Endothelial cell of umbilical vein (primary cell): Measurements from ENCODE around the gene CAMSAP1. TPM values are rescaled to one million over a fixed set of nuclear protein-coding genes. Genes with fewer than 3 reads are reported as not detected.

ENCODE experiments used
- BruUV-seq: library from RNA; stranded (reverse); fragments of 400-500 nt; replicated peaks from 2 replicates; lab custom pipeline; 2021; lab: Mats Ljungman, UMichigan
- CTCF ChIA-PET: fragments of 300-600, 350-600 bp; sonication (Branson Sonifier 250); formaldehyde crosslinking; loops from one replicate; lab custom pipeline; 2021; ENCODE audit warnings: antibody characterized with exemption, inconsistent platforms; lab: Charles Lee
- POLR2A ChIA-PET: fragments of 300-600, 350-600 bp; sonication (Branson Sonifier 250); formaldehyde crosslinking; loops from one replicate; lab custom pipeline; 2021; ENCODE audit warnings: antibody characterized with exemption, inconsistent platforms; lab: Charles Lee
- DNase-seq: peaks from one replicate; pipeline ENCODE4 v3.0.0-alpha.2; 2011; ENCODE audit warnings: low read depth, low spot score
- FAIRE-seq: peaks from 2 replicates; lab custom pipeline; 2011; peaks lifted over from hg19 to GRCh38; lab: Jason Lieb, UNC
- H2AFZ ChIP-seq: 2 replicates; pipeline ENCODE4 v1.6.0; 2012; ENCODE audit warnings: low read depth, low read length, control low read depth, inconsistent platforms
- H3K27ac ChIP-seq: 2 replicates; pipeline ENCODE4 v1.5.1; 2011; ENCODE audit warnings: low read depth, mild to moderate bottlenecking, control low read depth, low read length, moderate library complexity; ENCODE audit not compliant: insufficient read depth
- H3K27me3 ChIP-seq, 2 experiments: 2 replicates each; pipeline versions ENCODE4 v1.6.0 to v1.6.1; 2011; ENCODE audit warnings: low read length in 2 of 2, mixed read lengths in 1 of 2; ENCODE audit not compliant: control insufficient read depth in 2 of 2, insufficient read depth in 2 of 2
- H3K36me3 ChIP-seq, 2 experiments: 2 replicates in 1 of 2; 3 replicates in 1 of 2; pipeline ENCODE4 v1.5.1; 2011; ENCODE audit warnings: low read length in 2 of 2, mild to moderate bottlenecking in 1 of 2, moderate library complexity in 1 of 2; ENCODE audit not compliant: control insufficient read depth in 2 of 2, insufficient read depth in 2 of 2; ENCODE audit errors: extremely low read depth in 1 of 2
- H3K4me1 ChIP-seq: 3 replicates; pipeline ENCODE4 v1.5.1; 2011; ENCODE audit warnings: mild to moderate bottlenecking, low read length; ENCODE audit not compliant: control insufficient read depth, insufficient read depth; ENCODE audit errors: extremely low read depth
- H3K4me2 ChIP-seq: 2 replicates; pipeline ENCODE4 v1.6.1; 2011; ENCODE audit warnings: low read length, control low read depth, mixed read lengths; ENCODE audit not compliant: insufficient read depth
- H3K4me3 ChIP-seq, 3 experiments: fragments of 200-600 bp in 1 of 3; sonication (generic), shearing (Covaris generic) in 1 of 3; replicated peaks in 1 of 3; 2 replicates each; pipeline ENCODE4 v1.5.1; 2011 to 2016; ENCODE audit warnings: control low read depth in 3 of 3, low read length in 3 of 3, mild to moderate bottlenecking in 2 of 3, inconsistent platforms in 1 of 3, low read depth in 1 of 3, moderate library complexity in 1 of 3; ENCODE audit not compliant: insufficient read depth in 1 of 3
- H3K79me2 ChIP-seq: 2 replicates; pipeline ENCODE4 v1.6.0; 2012; ENCODE audit warnings: low read length, inconsistent platforms; ENCODE audit not compliant: control insufficient read depth, insufficient read depth
- H3K9ac ChIP-seq: replicated peaks from 2 replicates; pipeline ENCODE3; 2011; ENCODE audit warnings: low read length, control low read depth; ENCODE audit not compliant: insufficient read depth; ENCODE audit errors: extremely low read depth
- H3K9me1 ChIP-seq: replicated peaks from 3 replicates; pipeline ENCODE4 v1.6.0; 2011; ENCODE audit warnings: mild to moderate bottlenecking, low read length; ENCODE audit not compliant: control insufficient read depth, insufficient read depth; ENCODE audit errors: extremely low read depth
- H3K9me3 ChIP-seq: replicated peaks from 2 replicates; pipeline ENCODE4 v1.5.1; 2012; ENCODE audit warnings: low read length, inconsistent platforms; ENCODE audit not compliant: control insufficient read depth, insufficient read depth
- H4K20me1 ChIP-seq: replicated peaks from 2 replicates; pipeline ENCODE3; 2011; ENCODE audit warnings: mild to moderate bottlenecking, low read length; ENCODE audit not compliant: control insufficient read depth, insufficient read depth; ENCODE audit errors: extremely low read depth
- EZH2 ChIP-seq: IDR thresholded peaks from 2 replicates; pipeline ENCODE4 v1.6.1; 2012; ENCODE audit warnings: borderline replicate concordance, low read depth, mild to moderate bottlenecking, moderate library complexity, low read length, inconsistent platforms; ENCODE audit not compliant: severe bottlenecking
- FOS ChIP-seq: IDR thresholded peaks from 2 replicates; pipeline ENCODE4 v1.6.1; 2011; ENCODE audit warnings: mild to moderate bottlenecking, low read length, moderate library complexity, borderline replicate concordance; ENCODE audit not compliant: insufficient read depth
- GATA2 ChIP-seq: IDR thresholded peaks from 2 replicates; pipeline ENCODE4 v1.7.0; 2011; ENCODE audit warnings: low read depth, mild to moderate bottlenecking, moderate library complexity, mixed read lengths, low read length; ENCODE audit not compliant: insufficient read length, insufficient read depth
- JUN ChIP-seq: IDR thresholded peaks from 2 replicates; pipeline ENCODE4 v1.6.1; 2011; ENCODE audit warnings: borderline replicate concordance, low read depth; ENCODE audit not compliant: insufficient read length, insufficient read depth
- MYC ChIP-seq: IDR thresholded peaks from one replicate; pipeline ENCODE4 v1.6.1; 2011; ENCODE audit warnings: mild to moderate bottlenecking, low read depth, low read length
- POLR2A ChIP-seq: IDR thresholded peaks from 2 replicates; pipeline ENCODE4 v1.6.1; 2012; ENCODE audit warnings: low read depth, mild to moderate bottlenecking, control low read depth, low read length
- POLR2AphosphoS5 ChIP-seq: IDR thresholded peaks from 2 replicates; pipeline ENCODE4 v1.6.1; 2012; ENCODE audit warnings: low read depth, mild to moderate bottlenecking, control low read depth, low read length, moderate library complexity; ENCODE audit not compliant: insufficient read depth
- dilution Hi-C: fragments of 300-500 bp; cut with MboI; formaldehyde crosslinking; loops from one replicate; pipeline ENCODE4 v1.15.0; 2019; ENCODE audit warnings: low sequenced_read_pairs; ENCODE audit not compliant: extremely low pct_ligation_motif_present
- intact Hi-C: fragments of 100-400 bp; cut with micrococcal nuclease; formaldehyde crosslinking; loops from one replicate; pipeline ENCODE4 v1.10.0; 2022
- polyA plus RNA-seq, 4 experiments: library from polyadenylated mRNA; depleted of rRNA in 3 of 4; stranded (reverse) in 3 of 4; unstranded in 1 of 4; fragments of >200 nt; gene quantifications; 2 replicates each; pipeline versions ENCODE4 v1.2.1 to v1.2.3, GENCODE V29; 2011 to 2012; ENCODE audit warnings: missing spikeins in 1 of 4
- total RNA-seq: library from RNA; stranded (reverse); gene quantifications from 2 replicates; pipeline ENCODE4 v1.2.3, GENCODE V29; 2021
- TF ChIP-seq, protein P1 (sequence below), 2 donors: IDR thresholded peaks; 1 replicate in 1 of 2; 2 replicates in 1 of 2; pipeline ENCODE4 v1.5.1; 2011; ENCODE audit warnings: low read length in 2 of 2, mild to moderate bottlenecking in 2 of 2, moderate library complexity in 2 of 2, control low read depth in 1 of 2, inconsistent platforms in 1 of 2, low read depth in 1 of 2; ENCODE audit not compliant: insufficient read depth in 1 of 2; ENCODE audit errors: extremely low read depth in 1 of 2
- TF ChIP-seq, protein P2 (sequence below): IDR thresholded peaks from 2 replicates; pipeline ENCODE4 v1.6.1; 2011; ENCODE audit not compliant: insufficient read depth, insufficient read length

CAMSAP1 gene
- total and polyA plus RNA-seq, 2 donors (not counting 3 experiments of a cell fraction or from before 2014, with no cell fraction given), result 8.1 to 25.5 TPM

DNA sequence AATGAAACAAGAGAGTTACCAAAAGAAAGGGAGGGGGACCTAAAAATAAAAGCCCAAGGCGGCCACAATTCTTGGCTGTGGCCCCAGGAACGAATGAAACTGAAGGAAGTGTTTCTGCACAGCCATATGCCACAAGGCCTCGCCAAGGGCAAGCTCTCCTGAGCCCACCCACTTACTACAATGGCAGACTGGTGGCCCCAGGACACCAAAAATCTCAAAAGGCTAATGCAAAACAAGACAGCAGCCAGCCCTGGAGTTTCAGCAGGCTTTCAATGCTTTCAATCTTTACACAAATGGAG lies 4.0 kb downstream of the CAMSAP1 start:
- no peaks in the 10 kb centered on the region for H3K36me3 ChIP-seq
- no peaks in the 10 kb centered on the region for H3K9me1 ChIP-seq
- peaks cover 86% of the 10 kb centered on the region for H3K79me2 ChIP-seq
- H3K9ac ChIP-seq, result no peak overlapping the region
- no peak for FAIRE-seq
- no peak overlapping the region for H3K4me2 ChIP-seq
- H3K27ac ChIP-seq, result no peak overlapping the region
- no peaks in the 10 kb centered on the region for H3K27me3 ChIP-seq
- intact Hi-C loops (no loop called here), dilution Hi-C loops (no loop called here)
- H2AFZ ChIP-seq, result no peak overlapping the region
- no peak for DNase-seq
- BruUV-seq, result no TSS peak
- H3K4me1 ChIP-seq, result peaks cover 21% of the 10 kb centered on the region
- ChIA-PET CTCF (interaction anchor here (1.3 kb wide), 1 partner anchor 18 kb away, joined by 4 read pairs; no protein-coding TSS in a partner anchor), POLR2A (no interaction called here)
- no peaks in the 10 kb centered on the region for H3K9me3 ChIP-seq
- TF ChIP-seq EZH2, result no peak
- no peak for TF ChIP-seq GATA2
- TF ChIP-seq POLR2A, result no peak
- no peak for TF ChIP-seq MYC
- TF ChIP-seq, protein P1, sequence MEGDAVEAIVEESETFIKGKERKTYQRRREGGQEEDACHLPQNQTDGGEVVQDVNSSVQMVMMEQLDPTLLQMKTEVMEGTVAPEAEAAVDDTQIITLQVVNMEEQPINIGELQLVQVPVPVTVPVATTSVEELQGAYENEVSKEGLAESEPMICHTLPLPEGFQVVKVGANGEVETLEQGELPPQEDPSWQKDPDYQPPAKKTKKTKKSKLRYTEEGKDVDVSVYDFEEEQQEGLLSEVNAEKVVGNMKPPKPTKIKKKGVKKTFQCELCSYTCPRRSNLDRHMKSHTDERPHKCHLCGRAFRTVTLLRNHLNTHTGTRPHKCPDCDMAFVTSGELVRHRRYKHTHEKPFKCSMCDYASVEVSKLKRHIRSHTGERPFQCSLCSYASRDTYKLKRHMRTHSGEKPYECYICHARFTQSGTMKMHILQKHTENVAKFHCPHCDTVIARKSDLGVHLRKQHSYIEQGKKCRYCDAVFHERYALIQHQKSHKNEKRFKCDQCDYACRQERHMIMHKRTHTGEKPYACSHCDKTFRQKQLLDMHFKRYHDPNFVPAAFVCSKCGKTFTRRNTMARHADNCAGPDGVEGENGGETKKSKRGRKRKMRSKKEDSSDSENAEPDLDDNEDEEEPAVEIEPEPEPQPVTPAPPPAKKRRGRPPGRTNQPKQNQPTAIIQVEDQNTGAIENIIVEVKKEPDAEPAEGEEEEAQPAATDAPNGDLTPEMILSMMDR (IDR thresholded peaks at IDR 0.05; ENCODE audit: extremely low read depth in 1 of 2, insufficient read depth in 1 of 2, low read depth in 1 of 2, low read length in 2 of 2), result no peak
- TF ChIP-seq FOS, result no peak
- TF ChIP-seq POLR2AphosphoS5, result no peak
- TF ChIP-seq, protein P2, sequence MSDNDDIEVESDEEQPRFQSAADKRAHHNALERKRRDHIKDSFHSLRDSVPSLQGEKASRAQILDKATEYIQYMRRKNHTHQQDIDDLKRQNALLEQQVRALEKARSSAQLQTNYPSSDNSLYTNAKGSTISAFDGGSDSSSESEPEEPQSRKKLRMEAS, result no peak
- TF ChIP-seq JUN, result no peak
- no peak overlapping the region for H3K4me3 ChIP-seq
- no peaks in the 10 kb centered on the region for H4K20me1 ChIP-seq
